ENCODE data around the gene CEP41.

GRCh38 chr7:130353196-130353595 is 87.6 kb downstream of the CEP41 start:
- TF ChIP-seq CTCF (conservative IDR thresholded peaks at IDR 0.05) (no peak), ZFX (IDR thresholded peaks at IDR 0.05) (no peak)
